LNCaP clone FGC (cell line): ENCODE measurements around the gene DOCK2.

Experiments
- DNase-seq: peaks from one replicate; pipeline ENCODE4 v3.0.0-alpha.2; 2011; ENCODE audit warnings: low read depth
- H3K4me3 ChIP-seq: 2 replicates; pipeline ENCODE4 v1.5.1; 2011; ENCODE audit warnings: mild to moderate bottlenecking, low read depth, low read length, control low read depth
- TF ChIP-seq, protein P1 (sequence below): IDR thresholded peaks from 2 replicates; pipeline ENCODE4 v1.5.1; 2012; ENCODE audit warnings: mild to moderate bottlenecking; ENCODE audit not compliant: control insufficient read depth, insufficient read depth; ENCODE audit errors: extremely low read depth

Gene DOCK2

DNA sequence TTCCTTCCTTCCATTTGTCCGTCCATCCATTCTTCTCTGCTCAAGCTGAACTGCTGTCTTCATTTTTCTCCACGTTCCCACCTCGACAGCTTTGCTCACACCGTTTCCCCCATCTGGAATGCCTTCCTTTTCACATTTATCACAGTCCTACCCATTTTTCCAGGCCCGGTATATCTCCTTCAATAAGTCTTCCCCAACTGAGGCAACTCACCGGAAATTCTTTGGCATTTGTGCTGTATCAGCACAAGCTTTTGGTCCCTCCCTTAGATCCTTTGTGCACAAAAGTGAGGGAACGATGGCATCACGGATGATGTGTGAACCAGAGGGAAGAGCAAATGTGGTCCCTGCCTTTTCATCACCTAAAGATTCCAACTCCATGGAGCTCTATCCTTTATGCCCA is 388.8 kb downstream of the DOCK2 start:
- TF ChIP-seq, protein P1, sequence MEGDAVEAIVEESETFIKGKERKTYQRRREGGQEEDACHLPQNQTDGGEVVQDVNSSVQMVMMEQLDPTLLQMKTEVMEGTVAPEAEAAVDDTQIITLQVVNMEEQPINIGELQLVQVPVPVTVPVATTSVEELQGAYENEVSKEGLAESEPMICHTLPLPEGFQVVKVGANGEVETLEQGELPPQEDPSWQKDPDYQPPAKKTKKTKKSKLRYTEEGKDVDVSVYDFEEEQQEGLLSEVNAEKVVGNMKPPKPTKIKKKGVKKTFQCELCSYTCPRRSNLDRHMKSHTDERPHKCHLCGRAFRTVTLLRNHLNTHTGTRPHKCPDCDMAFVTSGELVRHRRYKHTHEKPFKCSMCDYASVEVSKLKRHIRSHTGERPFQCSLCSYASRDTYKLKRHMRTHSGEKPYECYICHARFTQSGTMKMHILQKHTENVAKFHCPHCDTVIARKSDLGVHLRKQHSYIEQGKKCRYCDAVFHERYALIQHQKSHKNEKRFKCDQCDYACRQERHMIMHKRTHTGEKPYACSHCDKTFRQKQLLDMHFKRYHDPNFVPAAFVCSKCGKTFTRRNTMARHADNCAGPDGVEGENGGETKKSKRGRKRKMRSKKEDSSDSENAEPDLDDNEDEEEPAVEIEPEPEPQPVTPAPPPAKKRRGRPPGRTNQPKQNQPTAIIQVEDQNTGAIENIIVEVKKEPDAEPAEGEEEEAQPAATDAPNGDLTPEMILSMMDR = no peak
- no peak for DNase-seq
- H3K4me3 ChIP-seq = no peak overlapping the region

DNA sequence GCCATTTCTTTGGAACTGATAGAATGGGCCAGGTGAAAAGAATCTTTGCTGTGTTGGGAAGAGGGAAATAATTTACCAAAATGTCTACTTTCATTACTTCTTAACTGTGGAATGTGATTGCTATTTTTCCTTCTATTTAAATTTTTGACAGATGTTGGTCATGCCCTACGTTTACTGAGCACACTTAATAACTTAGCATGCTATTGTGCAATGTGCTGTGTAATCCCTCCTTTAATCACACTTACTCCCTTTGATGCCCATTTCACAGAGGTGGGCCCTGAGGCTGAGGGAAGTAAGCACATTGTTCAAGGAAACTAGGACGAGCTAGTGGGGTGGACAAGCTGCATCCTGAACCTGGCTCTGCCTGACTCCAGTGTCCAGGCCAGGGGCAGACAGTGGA is 391.0 kb downstream of the DOCK2 start:
- TF ChIP-seq, protein P1 = no peak
- no peak overlapping the region for H3K4me3 ChIP-seq
- no peak for DNase-seq

DNA sequence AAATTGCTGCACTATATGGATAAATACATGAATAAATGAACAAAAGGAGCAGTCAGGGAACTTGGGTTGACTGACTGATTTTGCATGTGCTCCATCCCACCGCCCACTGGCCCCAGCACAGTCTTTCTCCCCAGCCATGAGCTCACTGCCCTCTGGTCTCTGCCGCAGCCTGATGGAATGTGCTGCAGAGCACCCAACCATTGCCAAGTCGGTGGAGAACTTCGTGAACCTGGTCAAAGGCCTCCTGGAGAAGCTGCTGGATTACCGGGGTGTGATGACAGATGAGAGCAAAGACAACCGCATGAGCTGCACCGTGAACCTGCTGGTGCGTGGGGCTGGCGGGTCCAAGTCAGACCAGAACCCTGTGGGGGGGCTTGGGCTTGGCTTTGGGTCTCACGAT is 397.2 kb downstream of the DOCK2 start:
- no peak for DNase-seq
- TF ChIP-seq, protein P1 = no peak
- no peak overlapping the region for H3K4me3 ChIP-seq

DNA sequence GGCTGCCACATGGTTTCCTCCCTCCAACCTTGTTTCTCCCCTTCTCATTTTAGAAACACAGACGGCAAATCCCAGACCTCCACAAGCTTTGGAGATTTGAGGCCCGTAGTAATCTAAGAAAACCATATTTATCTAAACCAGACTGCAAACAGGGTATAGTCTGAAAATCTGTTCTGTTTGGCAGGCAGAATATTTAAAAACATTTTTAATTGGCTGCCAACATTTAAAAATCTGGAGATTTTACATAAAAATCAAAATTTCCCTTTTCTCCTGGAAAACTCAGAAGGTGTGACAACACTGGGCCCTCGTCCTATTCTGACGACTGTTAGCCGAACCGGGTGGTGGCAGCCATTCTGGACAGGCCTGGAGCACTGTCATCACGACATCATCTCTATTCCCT is 401.2 kb downstream of the DOCK2 start:
- no peak overlapping the region for H3K4me3 ChIP-seq
- TF ChIP-seq, protein P1 = no peak
- DNase-seq = no peak

DNA sequence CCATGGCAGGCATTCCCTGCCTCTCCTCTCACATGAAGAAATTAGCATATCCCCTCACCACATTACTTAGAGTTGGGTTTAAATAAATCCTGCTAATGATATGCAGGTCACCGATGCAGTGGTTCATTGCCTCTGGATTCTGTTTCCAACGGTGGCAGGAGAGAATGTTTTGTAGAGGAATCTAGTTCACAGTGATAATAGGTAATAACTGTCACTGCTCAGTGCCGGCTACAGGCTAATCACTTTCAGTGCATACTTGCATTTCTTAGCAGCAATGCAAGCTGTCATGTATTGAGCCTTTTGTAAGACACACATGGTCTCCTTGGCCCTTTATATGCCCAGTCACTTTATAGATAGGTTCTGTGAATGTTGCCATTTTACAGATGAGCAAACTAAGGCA is 402.8 kb downstream of the DOCK2 start:
- DNase-seq = no peak
- H3K4me3 ChIP-seq = no peak overlapping the region
- TF ChIP-seq, protein P1 = no peak

DNA sequence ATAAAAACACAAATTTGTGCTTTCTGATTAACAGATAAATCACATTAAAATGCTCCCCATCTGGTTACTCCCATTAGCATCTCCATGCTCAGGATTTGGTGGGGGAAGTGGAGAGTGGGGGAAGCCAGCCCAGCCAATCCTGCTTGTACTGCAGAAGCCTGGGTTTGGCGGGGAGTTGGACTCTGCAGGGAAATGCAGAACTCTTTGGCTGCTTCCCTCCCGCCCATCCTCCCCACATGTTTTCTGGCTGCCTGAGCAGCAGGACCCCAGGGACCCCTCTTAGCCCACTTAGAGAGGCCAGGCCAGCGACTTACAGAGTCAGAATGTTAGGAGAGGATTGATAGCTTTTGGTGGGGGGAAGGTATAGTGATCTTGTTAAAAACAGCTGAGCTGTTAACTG is 409.2 kb downstream of the DOCK2 start:
- TF ChIP-seq, protein P1 = no peak
- DNase-seq = no peak
- no peak overlapping the region for H3K4me3 ChIP-seq

DNA sequence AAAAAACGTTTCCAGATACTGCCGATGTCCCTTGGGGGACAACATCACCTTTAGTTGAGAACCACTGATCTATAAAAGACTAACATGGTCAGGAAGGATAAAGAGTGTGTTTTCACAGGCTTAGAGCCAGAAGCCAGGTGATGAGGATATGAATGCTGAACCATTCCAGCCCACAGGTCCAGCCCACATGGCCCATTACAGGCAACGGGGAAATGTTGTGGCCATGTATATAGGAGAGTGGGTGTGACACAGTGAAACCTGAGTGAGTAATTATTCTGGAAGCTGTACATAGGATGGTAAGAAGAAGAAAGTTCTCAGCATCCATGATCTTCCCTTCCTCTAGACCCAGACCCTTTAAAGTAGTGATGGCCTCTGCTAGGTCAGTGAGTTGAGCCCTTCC is 412.6 kb downstream of the DOCK2 start:
- TF ChIP-seq, protein P1 = no peak
- H3K4me3 ChIP-seq = no peak overlapping the region
- no peak for DNase-seq
